ENCODE data around the gene TCERG1L. TPM values are rescaled to one million over a fixed set of nuclear protein-coding genes. Genes with fewer than 3 reads are reported as not detected.

Gene TCERG1L
- total RNA-seq, 2 experiments from 2014 or later, result 0.06 TPM; not detected in 1

- H3K36me3 ChIP-seq (ENCODE audit: insufficient read depth, low read length), result no peaks in the 10 kb centered on the region
- TF ChIP-seq CTCF (IDR thresholded peaks at IDR 0.05), result no peak
- Mint-ChIP-seq H3K27me3 (no peaks in the 10 kb centered on the region), H3K36me3 (ENCODE audit: low read depth) (no peaks in the 10 kb centered on the region), H3K4me1 (ENCODE audit: low read depth) (no peaks in the 10 kb centered on the region), H3K9me3 (no peaks in the 10 kb centered on the region), H3K4me3 (no peak overlapping the region), H3K27ac (no peak overlapping the region)
- H3K4me3 ChIP-seq (ENCODE audit: low read length), result no peak overlapping the region
- no peaks in the 10 kb centered on the region for H3K4me1 ChIP-seq (ENCODE audit: insufficient read depth, low read length)
- ChIA-PET POLR2A (no interaction called here), CTCF (no interaction called here)
- ATAC-seq (ENCODE audit: poor library complexity) (no peak), DNase-seq (no peak)
- peaks cover 0 to 19% of the 10 kb centered on the region in 2 experiments for H3K9me3 ChIP-seq (ENCODE audit: control insufficient read depth in 1 of 2, insufficient read depth in 1 of 2, low read length in 2 of 2)
- intact Hi-C loops (cut with DNase I, micrococcal nuclease), result no loop called here
- H3K27me3 ChIP-seq (ENCODE audit: control insufficient read depth in 1 of 2, insufficient read depth in 2 of 2, low read length in 2 of 2), result no peaks in the 10 kb centered on the region
- H3K27ac ChIP-seq (ENCODE audit: low read depth in 1 of 2, low read length in 2 of 2), result no peak overlapping the region
Measured at GRCh38 chr10:131213741-131214505, 97.6 kb downstream of the TCERG1L start.

GRCh38 chr10:131212763-131213325 is 98.7 kb downstream of the TCERG1L start:
- Histone ChIP-seq H3K27me3 (ENCODE audit: control insufficient read depth in 1 of 2, insufficient read depth in 2 of 2, low read length in 2 of 2) (no peaks in the 10 kb centered on the region), H3K9me3 (ENCODE audit: control insufficient read depth in 1 of 2, insufficient read depth in 1 of 2, low read length in 2 of 2) (peaks cover 0 to 18% of the 10 kb centered on the region in 2 experiments), H3K27ac (ENCODE audit: low read depth in 1 of 2, low read length in 2 of 2) (no peak overlapping the region), H3K4me1 (ENCODE audit: insufficient read depth, low read length) (no peaks in the 10 kb centered on the region), H3K36me3 (ENCODE audit: insufficient read depth, low read length) (no peaks in the 10 kb centered on the region), H3K4me3 (ENCODE audit: low read length) (no peak overlapping the region)
- H3K36me3 Mint-ChIP-seq (ENCODE audit: low read depth), result no peaks in the 10 kb centered on the region
- H3K4me1 Mint-ChIP-seq (ENCODE audit: low read depth), result no peaks in the 10 kb centered on the region
- no peak for ATAC-seq (ENCODE audit: poor library complexity)
- no peak overlapping the region for H3K27ac Mint-ChIP-seq
- no peak for TF ChIP-seq CTCF (IDR thresholded peaks at IDR 0.05)
- POLR2A ChIA-PET, result no interaction called here
- intact Hi-C loops (cut with DNase I, micrococcal nuclease), result no loop called here
- H3K9me3 Mint-ChIP-seq, result no peaks in the 10 kb centered on the region
- no peaks in the 10 kb centered on the region for H3K27me3 Mint-ChIP-seq
- CTCF ChIA-PET, result no interaction called here
- no peak for DNase-seq
- no peak overlapping the region for H3K4me3 Mint-ChIP-seq

GRCh38 chr10:131211965-131212619 is 99.4 kb downstream of the TCERG1L start:
- no peak overlapping the region for H3K27ac ChIP-seq (ENCODE audit: low read depth in 1 of 2, low read length in 2 of 2)
- no peaks in the 10 kb centered on the region for H3K27me3 ChIP-seq (ENCODE audit: control insufficient read depth in 1 of 2, insufficient read depth in 2 of 2, low read length in 2 of 2)
- ChIA-PET CTCF (no interaction called here), POLR2A (no interaction called here)
- DNase-seq, result no peak
- H3K4me3 ChIP-seq (ENCODE audit: low read length), result no peak overlapping the region
- TF ChIP-seq CTCF (IDR thresholded peaks at IDR 0.05), result no peak
- ATAC-seq (ENCODE audit: poor library complexity), result no peak
- intact Hi-C loops (cut with DNase I, micrococcal nuclease), result no loop called here
- no peaks in the 10 kb centered on the region for H3K36me3 ChIP-seq (ENCODE audit: insufficient read depth, low read length)
- no peaks in the 10 kb centered on the region for H3K27me3 Mint-ChIP-seq
- H3K27ac Mint-ChIP-seq, result no peak overlapping the region
- no peaks in the 10 kb centered on the region for H3K4me1 ChIP-seq (ENCODE audit: insufficient read depth, low read length)
- no peaks in the 10 kb centered on the region for H3K9me3 Mint-ChIP-seq
- H3K9me3 ChIP-seq (ENCODE audit: control insufficient read depth in 1 of 2, insufficient read depth in 1 of 2, low read length in 2 of 2), result peaks cover 0 to 23% of the 10 kb centered on the region in 2 experiments
- no peak overlapping the region for H3K4me3 Mint-ChIP-seq
- no peaks in the 10 kb centered on the region for H3K36me3 Mint-ChIP-seq (ENCODE audit: low read depth)
- no peaks in the 10 kb centered on the region for H3K4me1 Mint-ChIP-seq (ENCODE audit: low read depth)

All from CD4-positive, alpha-beta T cell (primary cell).